ENCODE results near the gene AGXT. TPM values are rescaled to one million over a fixed set of nuclear protein-coding genes. Genes with fewer than 3 reads are reported as not detected.
A peak's percentile ranks its signal among the peaks of the same experiment; 100 is the strongest.

The AGXT gene
- total and polyA plus RNA-seq, 4 donors, result 0.05 to 0.61 (median 0.16) TPM; not detected in 1

- WGBS, 2 donors, result 3% methylated on average over 51 to 54 of the region's 54 CpGs
- ATAC-seq (ENCODE audit: insufficient read depth, low FRiP score) (peak; percentile 79), DNase-seq (peak; percentile 76 to 91 (median 84))
- no peak overlapping the region for H3K4me3 ChIP-seq
- no peak overlapping the region for H3K9ac ChIP-seq (ENCODE audit: insufficient read depth in 1 of 2, low read length in 2 of 2)
- H3K4me1 ChIP-seq (ENCODE audit: control insufficient read depth in 5 of 5, insufficient read depth in 5 of 5, low read length in 5 of 5), result peaks cover 0 to 12% (median 4%) of the 10 kb centered on the region in 5 donors
- no peaks in the 10 kb centered on the region for H3K36me3 ChIP-seq (ENCODE audit: control insufficient read depth in 4 of 4, insufficient read depth in 4 of 4, low read length in 4 of 4)
- H3K9me3 ChIP-seq (ENCODE audit: control insufficient read depth in 4 of 4, insufficient read depth in 3 of 4, low read length in 3 of 4), result no peaks in the 10 kb centered on the region
- H3K27me3 ChIP-seq (ENCODE audit: control insufficient read depth in 3 of 3, insufficient read depth in 3 of 3, low read length in 2 of 3), result peaks cover 0 to 36% (median 35%) of the 10 kb centered on the region in 3 donors
- no peak overlapping the region for H3K27ac ChIP-seq (ENCODE audit: low read depth in 1 of 2, low read length in 1 of 2)
- TF ChIP-seq, protein P1, sequence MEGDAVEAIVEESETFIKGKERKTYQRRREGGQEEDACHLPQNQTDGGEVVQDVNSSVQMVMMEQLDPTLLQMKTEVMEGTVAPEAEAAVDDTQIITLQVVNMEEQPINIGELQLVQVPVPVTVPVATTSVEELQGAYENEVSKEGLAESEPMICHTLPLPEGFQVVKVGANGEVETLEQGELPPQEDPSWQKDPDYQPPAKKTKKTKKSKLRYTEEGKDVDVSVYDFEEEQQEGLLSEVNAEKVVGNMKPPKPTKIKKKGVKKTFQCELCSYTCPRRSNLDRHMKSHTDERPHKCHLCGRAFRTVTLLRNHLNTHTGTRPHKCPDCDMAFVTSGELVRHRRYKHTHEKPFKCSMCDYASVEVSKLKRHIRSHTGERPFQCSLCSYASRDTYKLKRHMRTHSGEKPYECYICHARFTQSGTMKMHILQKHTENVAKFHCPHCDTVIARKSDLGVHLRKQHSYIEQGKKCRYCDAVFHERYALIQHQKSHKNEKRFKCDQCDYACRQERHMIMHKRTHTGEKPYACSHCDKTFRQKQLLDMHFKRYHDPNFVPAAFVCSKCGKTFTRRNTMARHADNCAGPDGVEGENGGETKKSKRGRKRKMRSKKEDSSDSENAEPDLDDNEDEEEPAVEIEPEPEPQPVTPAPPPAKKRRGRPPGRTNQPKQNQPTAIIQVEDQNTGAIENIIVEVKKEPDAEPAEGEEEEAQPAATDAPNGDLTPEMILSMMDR (IDR thresholded peaks at IDR 0.05; ENCODE audit: control extremely low read depth, extremely low read depth), result no peak
Observed at GRCh38 chr2:240832205-240832727, 36.4 kb upstream of the AGXT start.

DNA sequence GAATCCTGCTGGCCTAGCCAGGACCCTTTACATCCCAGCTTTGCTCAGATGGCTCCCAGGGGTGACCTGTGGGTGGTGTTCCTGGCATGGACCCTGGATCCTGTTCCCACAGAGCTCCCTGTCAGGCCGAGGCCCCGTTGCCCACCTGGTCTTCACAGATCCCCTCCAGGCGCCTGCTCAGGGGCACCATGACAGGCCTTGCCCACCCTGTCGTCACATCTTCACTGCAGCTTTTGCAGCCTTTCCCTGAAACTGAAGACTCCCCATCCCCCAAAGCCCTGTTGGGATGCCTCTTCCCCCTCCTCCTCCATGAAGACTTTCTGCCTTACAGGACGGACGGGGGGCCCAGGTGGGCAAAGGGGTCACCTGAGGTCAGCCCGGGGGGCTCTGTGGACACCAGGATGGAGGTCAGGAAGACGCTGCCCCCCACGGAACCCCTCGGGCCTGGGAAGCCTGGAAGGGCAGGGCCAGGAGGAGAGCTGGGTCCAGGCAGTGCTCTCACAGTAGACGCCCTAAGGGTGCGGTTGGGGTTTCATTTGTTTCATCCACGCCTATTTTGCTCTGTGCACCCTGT, 35.6 kb upstream of the AGXT start:
- Histone ChIP-seq H3K27ac (ENCODE audit: low read depth in 1 of 2, low read length in 1 of 2) (no peak overlapping the region), H3K4me3 (no peak overlapping the region), H3K9me3 (ENCODE audit: control insufficient read depth in 4 of 4, insufficient read depth in 3 of 4, low read length in 3 of 4) (no peaks in the 10 kb centered on the region), H3K27me3 (ENCODE audit: control insufficient read depth in 3 of 3, insufficient read depth in 3 of 3, low read length in 2 of 3) (peaks cover 0 to 35% (median 34%) of the 10 kb centered on the region in 3 donors), H3K36me3 (ENCODE audit: control insufficient read depth in 4 of 4, insufficient read depth in 4 of 4, low read length in 4 of 4) (no peaks in the 10 kb centered on the region), H3K9ac (ENCODE audit: insufficient read depth in 1 of 2, low read length in 2 of 2) (no peak overlapping the region), H3K4me1 (ENCODE audit: control insufficient read depth in 5 of 5, insufficient read depth in 5 of 5, low read length in 5 of 5) (peaks cover 0 to 18% (median 4%) of the 10 kb centered on the region in 5 donors)
- ATAC-seq (ENCODE audit: insufficient read depth, low FRiP score) (no peak), DNase-seq (no peak)
- TF ChIP-seq, protein P1 (IDR thresholded peaks at IDR 0.05; ENCODE audit: control extremely low read depth, extremely low read depth), result no peak
- 76 to 82% methylated on average over 13 of the region's 13 CpGs for WGBS, 2 donors

DNA sequence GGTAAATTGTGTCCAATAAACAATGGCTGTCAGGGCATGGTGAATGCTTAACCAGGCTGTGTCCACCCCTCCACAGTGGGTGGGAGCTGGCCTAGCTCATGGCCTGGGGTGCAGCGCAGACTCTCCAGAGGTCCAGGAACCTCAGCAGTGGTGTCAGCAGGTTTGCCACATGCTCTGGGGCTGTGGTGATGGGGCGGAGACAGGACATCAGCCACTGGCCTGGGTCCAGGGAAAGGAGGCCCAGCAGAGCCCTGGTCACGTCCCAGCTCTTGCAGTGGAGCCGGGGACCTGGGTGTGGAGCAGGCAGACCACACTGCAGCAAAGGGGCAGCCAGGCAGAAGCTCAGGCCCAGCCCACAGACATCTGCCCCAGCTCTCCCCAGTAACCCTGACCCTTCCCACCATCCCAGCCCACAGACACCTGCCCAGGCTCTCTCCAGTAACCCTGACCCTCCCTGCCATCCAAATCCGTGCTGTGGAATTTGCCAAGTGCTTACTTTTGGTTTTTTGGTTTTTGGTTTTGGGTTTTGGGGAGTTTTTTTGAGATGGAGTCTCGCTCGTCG, 34.8 kb upstream of the AGXT start:
- Histone ChIP-seq H3K9ac (ENCODE audit: insufficient read depth in 1 of 2, low read length in 2 of 2) (no peak overlapping the region), H3K36me3 (ENCODE audit: control insufficient read depth in 4 of 4, insufficient read depth in 4 of 4, low read length in 4 of 4) (no peaks in the 10 kb centered on the region), H3K4me1 (ENCODE audit: control insufficient read depth in 5 of 5, insufficient read depth in 5 of 5, low read length in 5 of 5) (peaks cover 0 to 18% (median 4%) of the 10 kb centered on the region in 5 donors), H3K4me3 (no peak overlapping the region), H3K27ac (ENCODE audit: low read depth in 1 of 2, low read length in 1 of 2) (no peak overlapping the region), H3K9me3 (ENCODE audit: control insufficient read depth in 4 of 4, insufficient read depth in 3 of 4, low read length in 3 of 4) (no peaks in the 10 kb centered on the region), H3K27me3 (ENCODE audit: control insufficient read depth in 3 of 3, insufficient read depth in 3 of 3, low read length in 2 of 3) (peaks cover 0 to 27% (median 26%) of the 10 kb centered on the region in 3 donors)
- TF ChIP-seq, protein P1 (IDR thresholded peaks at IDR 0.05; ENCODE audit: control extremely low read depth, extremely low read depth), result no peak
- ATAC-seq (ENCODE audit: insufficient read depth, low FRiP score) (no peak), DNase-seq (peak in 1 of 3 donors; percentile 19)
- WGBS, 2 donors, result 74 to 92% methylated on average over 8 of the region's 8 CpGs

Measured in lung (tissue), 12 donors.